ENCODE data around the gene SLC16A4.

SLC16A4 gene

GRCh38 chr1:110380672-110381283 lies 10.0 kb downstream of the SLC16A4 start:
- intact Hi-C loops (cut with DNase I) = no loop called here
- no peak for DNase-seq

GRCh38 chr1:110375490-110375889 lies 15.3 kb downstream of the SLC16A4 start:
- intact Hi-C loops (cut with DNase I) = no loop called here
- no peak for DNase-seq

- DNase-seq = no peak
- intact Hi-C loops (cut with DNase I) = no loop called here
Observed at GRCh38 chr1:110370827-110371226, 20.0 kb downstream of the SLC16A4 start.

GRCh38 chr1:110364221-110364620 lies 26.6 kb downstream of the SLC16A4 start:
- intact Hi-C loops (cut with DNase I) = no loop called here

GRCh38 chr1:110361856-110362255 lies 29.0 kb downstream of the SLC16A4 start:
- DNase-seq = no peak
- intact Hi-C loops (cut with DNase I) = no loop called here

More at GRCh38 chr1:110364221-110364620, 26.6 kb downstream of the SLC16A4 start:
- no peak for DNase-seq

- intact Hi-C loops (cut with DNase I) = no loop called here
- no peak for DNase-seq
Observed at GRCh38 chr1:110360431-110360830, 30.4 kb downstream of the SLC16A4 start.

- no peak for DNase-seq
- intact Hi-C loops (cut with DNase I) = no loop called here
Observed at GRCh38 chr1:110356379-110356778, 34.4 kb downstream of the SLC16A4 start.

- DNase-seq = no peak
- intact Hi-C loops (cut with DNase I) = no loop called here
Observed at GRCh38 chr1:110355321-110355720, 35.5 kb downstream of the SLC16A4 start.

GRCh38 chr1:110350360-110350759 lies 40.5 kb downstream of the SLC16A4 start:
- intact Hi-C loops (cut with DNase I) = no loop called here
- DNase-seq = no peak

- DNase-seq = no peak
- intact Hi-C loops (cut with DNase I) = loop anchor here (10.0 kb wide), 1 partner anchor 294 kb away; no protein-coding TSS in a partner anchor
Observed at GRCh38 chr1:110348771-110349170, 42.1 kb downstream of the SLC16A4 start.

GRCh38 chr1:110348050-110348449 lies 42.8 kb downstream of the SLC16A4 start:
- no peak for DNase-seq
- intact Hi-C loops (cut with DNase I) = loop anchor here (10.0 kb wide), 1 partner anchor 293 kb away; no protein-coding TSS in a partner anchor

- intact Hi-C loops (cut with DNase I) = loop anchor here (10.0 kb wide), 1 partner anchor 293 kb away; no protein-coding TSS in a partner anchor
Observed at GRCh38 chr1:110347182-110347893, 43.5 kb downstream of the SLC16A4 start.

GRCh38 chr1:110346690-110347089 lies 44.1 kb downstream of the SLC16A4 start:
- DNase-seq = no peak
- intact Hi-C loops (cut with DNase I) = loop anchor here (10.0 kb wide), 1 partner anchor 292 kb away; no protein-coding TSS in a partner anchor

More at GRCh38 chr1:110347182-110347893, 43.5 kb downstream of the SLC16A4 start:
- no peak for DNase-seq

- DNase-seq = no peak
- intact Hi-C loops (cut with DNase I) = loop anchor here (10.0 kb wide), 1 partner anchor 291 kb away; no protein-coding TSS in a partner anchor
Observed at GRCh38 chr1:110345480-110345879, 45.3 kb downstream of the SLC16A4 start.

GRCh38 chr1:110344152-110344551 lies 46.7 kb downstream of the SLC16A4 start:
- intact Hi-C loops (cut with DNase I) = loop anchor here (10.0 kb wide), 1 partner anchor 289 kb away; no protein-coding TSS in a partner anchor

GRCh38 chr1:110343249-110343648 lies 47.6 kb downstream of the SLC16A4 start:
- no peak for DNase-seq
- intact Hi-C loops (cut with DNase I) = loop anchor here (10.0 kb wide), 1 partner anchor 288 kb away; no protein-coding TSS in a partner anchor

More at GRCh38 chr1:110344152-110344551, 46.7 kb downstream of the SLC16A4 start:
- no peak for DNase-seq

- intact Hi-C loops (cut with DNase I) = loop anchor here (10.0 kb wide), 1 partner anchor 287 kb away; no protein-coding TSS in a partner anchor
- DNase-seq = no peak
Observed at GRCh38 chr1:110341872-110342331, 48.9 kb downstream of the SLC16A4 start.

- DNase-seq = no peak
- intact Hi-C loops (cut with DNase I) = loop anchor here (10.0 kb wide), 1 partner anchor 287 kb away; no protein-coding TSS in a partner anchor
Observed at GRCh38 chr1:110341146-110341871, 49.5 kb downstream of the SLC16A4 start.

- peak in 2 of 42 donors; percentile 10 to 19 for DNase-seq
Observed at GRCh38 chr1:110340207-110340468, 50.7 kb downstream of the SLC16A4 start.

More at GRCh38 chr1:110340207-110340468, 50.7 kb downstream of the SLC16A4 start:
- intact Hi-C loops (cut with DNase I) = loop anchor here (10.0 kb wide), 1 partner anchor 285 kb away; no protein-coding TSS in a partner anchor
